G401 (cell line): ENCODE results near the gene RTKN2. TPM values are rescaled to one million over a fixed set of nuclear protein-coding genes. Genes with fewer than 3 reads are reported as not detected.
"Not testable (repeated sequence)": the region's sequence is repeated elsewhere in the genome, so short reads cannot be mapped to it uniquely, and the experiment has no call there.

ENCODE experiments used
- DNase-seq: peaks from one replicate; pipeline ENCODE4 v3.0.0-alpha.2; 2015; ENCODE audit warnings: low spot score
- in situ Hi-C: cut with HindIII; loops from 2 replicates; pipeline ENCODE4 v1.10.0; 2016; ENCODE audit warnings: low sequenced_read_pairs, mixed read lengths
- total RNA-seq: library from RNA; depleted of rRNA; stranded (reverse); fragments of >200 nt; shearing (Covaris generic); gene quantifications from 2 replicates; pipeline ENCODE4 v1.2.3, GENCODE V29; 2014

RTKN2 gene
- total RNA-seq, 1 experiment from 2014 or later = 4.5 TPM

GRCh38 chr10:62261666-62262065, 7.0 kb downstream of the RTKN2 start:
- in situ Hi-C loops = no loop called here

GRCh38 chr10:62259998-62260397, 8.6 kb downstream of the RTKN2 start:
- in situ Hi-C loops = no loop called here
- DNase-seq = no peak

More at GRCh38 chr10:62261666-62262065, 7.0 kb downstream of the RTKN2 start:
- no peak for DNase-seq

GRCh38 chr10:62259456-62259855, 9.2 kb downstream of the RTKN2 start:
- DNase-seq = no peak
- in situ Hi-C loops = no loop called here

GRCh38 chr10:62258926-62259325, 9.7 kb downstream of the RTKN2 start:
- in situ Hi-C loops = no loop called here
- no peak for DNase-seq

- in situ Hi-C loops = no loop called here
Observed at GRCh38 chr10:62253704-62254103, 14.9 kb downstream of the RTKN2 start.

GRCh38 chr10:62252051-62252450, 16.6 kb downstream of the RTKN2 start:
- DNase-seq = no peak
- in situ Hi-C loops = no loop called here

More at GRCh38 chr10:62253704-62254103, 14.9 kb downstream of the RTKN2 start:
- no peak for DNase-seq

- DNase-seq = no peak
- in situ Hi-C loops = no loop called here
Observed at GRCh38 chr10:62250594-62251198, 17.9 kb downstream of the RTKN2 start.

GRCh38 chr10:62249957-62250356, 18.7 kb downstream of the RTKN2 start:
- in situ Hi-C loops = no loop called here

GRCh38 chr10:62248465-62248864, 20.2 kb downstream of the RTKN2 start:
- DNase-seq = no peak
- in situ Hi-C loops = no loop called here

More at GRCh38 chr10:62249957-62250356, 18.7 kb downstream of the RTKN2 start:
- no peak for DNase-seq

- in situ Hi-C loops = no loop called here
- DNase-seq = peak; percentile 67
Observed at GRCh38 chr10:62244785-62245467, 23.7 kb downstream of the RTKN2 start.

- in situ Hi-C loops = no loop called here
- no peak for DNase-seq
Observed at GRCh38 chr10:62244088-62244487, 24.6 kb downstream of the RTKN2 start.

GRCh38 chr10:62243647-62243997, 25.0 kb downstream of the RTKN2 start:
- no peak for DNase-seq
- in situ Hi-C loops = no loop called here

- DNase-seq, in situ Hi-C loops: not testable (repeated sequence)
Observed at GRCh38 chr10:62242965-62243646, 25.5 kb downstream of the RTKN2 start.

GRCh38 chr10:62241521-62241920, 27.1 kb downstream of the RTKN2 start:
- DNase-seq, in situ Hi-C loops: not testable (repeated sequence)

GRCh38 chr10:62239994-62240393, 28.6 kb downstream of the RTKN2 start:
- DNase-seq = no peak
- in situ Hi-C loops = no loop called here

GRCh38 chr10:62238880-62239279, 29.8 kb downstream of the RTKN2 start:
- DNase-seq = no peak
- in situ Hi-C loops = no loop called here

GRCh38 chr10:62237966-62238365, 30.7 kb downstream of the RTKN2 start:
- in situ Hi-C loops = no loop called here
- no peak for DNase-seq

- in situ Hi-C loops = no loop called here
- no peak for DNase-seq
Observed at GRCh38 chr10:62237506-62237905, 31.1 kb downstream of the RTKN2 start.

GRCh38 chr10:62234077-62234605, 34.5 kb downstream of the RTKN2 start:
- in situ Hi-C loops = no loop called here
- no peak for DNase-seq
